ENCODE results near the gene CAMKK1.

- TF ChIP-seq, protein P1, sequence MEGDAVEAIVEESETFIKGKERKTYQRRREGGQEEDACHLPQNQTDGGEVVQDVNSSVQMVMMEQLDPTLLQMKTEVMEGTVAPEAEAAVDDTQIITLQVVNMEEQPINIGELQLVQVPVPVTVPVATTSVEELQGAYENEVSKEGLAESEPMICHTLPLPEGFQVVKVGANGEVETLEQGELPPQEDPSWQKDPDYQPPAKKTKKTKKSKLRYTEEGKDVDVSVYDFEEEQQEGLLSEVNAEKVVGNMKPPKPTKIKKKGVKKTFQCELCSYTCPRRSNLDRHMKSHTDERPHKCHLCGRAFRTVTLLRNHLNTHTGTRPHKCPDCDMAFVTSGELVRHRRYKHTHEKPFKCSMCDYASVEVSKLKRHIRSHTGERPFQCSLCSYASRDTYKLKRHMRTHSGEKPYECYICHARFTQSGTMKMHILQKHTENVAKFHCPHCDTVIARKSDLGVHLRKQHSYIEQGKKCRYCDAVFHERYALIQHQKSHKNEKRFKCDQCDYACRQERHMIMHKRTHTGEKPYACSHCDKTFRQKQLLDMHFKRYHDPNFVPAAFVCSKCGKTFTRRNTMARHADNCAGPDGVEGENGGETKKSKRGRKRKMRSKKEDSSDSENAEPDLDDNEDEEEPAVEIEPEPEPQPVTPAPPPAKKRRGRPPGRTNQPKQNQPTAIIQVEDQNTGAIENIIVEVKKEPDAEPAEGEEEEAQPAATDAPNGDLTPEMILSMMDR (IDR thresholded peaks at IDR 0.05; ENCODE audit: insufficient read depth, low read depth, low read length), result no peak
- no peak for TF ChIP-seq EZH2 (IDR thresholded peaks at IDR 0.05; ENCODE audit: insufficient read depth, low read length)
These were observed at the start of gene CAMKK1 for GRCh38 chr17:3893003-3893719.

Measured in astrocyte (in vitro differentiated cells and primary cell).